GM23248 (cell line): ENCODE measurements around the gene SAPCD2. TPM values are rescaled to one million over a fixed set of nuclear protein-coding genes. Genes with fewer than 3 reads are reported as not detected.

Experiments
- DNase-seq: peaks from one replicate; pipeline ENCODE4 v3.0.0-alpha.2; 2015
- H2AFZ ChIP-seq: fragments of 200-600 bp; sonication (generic); 2 replicates; pipeline ENCODE4 v1.6.1; 2016; ENCODE audit warnings: antibody characterized with exemption
- H3F3A ChIP-seq: fragments of 200-600 bp; sonication (generic); 2 replicates; pipeline ENCODE4 v1.6.1; 2016; ENCODE audit warnings: mild to moderate bottlenecking, antibody characterized with exemption, mixed run types; ENCODE audit not compliant: insufficient read depth
- H3K27ac ChIP-seq: fragments of 200-600 bp; sonication (generic); 2 replicates; pipeline ENCODE4 v1.5.1; 2016; ENCODE audit warnings: mild to moderate bottlenecking
- H3K27me3 ChIP-seq: fragments of 200-600 bp; sonication (generic); replicated peaks from 2 replicates; pipeline ENCODE4 v1.6.1; 2016; ENCODE audit warnings: mild to moderate bottlenecking; ENCODE audit not compliant: insufficient read depth
- H3K36me3 ChIP-seq: fragments of 200-600 bp; sonication (generic); 2 replicates; pipeline ENCODE4 v1.6.1; 2016; ENCODE audit warnings: low read depth, mild to moderate bottlenecking
- H3K4me1 ChIP-seq: fragments of 200-600 bp; sonication (generic); 2 replicates; pipeline ENCODE4 v1.6.1; 2016; ENCODE audit warnings: mild to moderate bottlenecking; ENCODE audit not compliant: insufficient read depth
- H3K4me2 ChIP-seq: fragments of 200-600 bp; sonication (generic); one replicate; pipeline ENCODE4 v1.6.1; 2016; ENCODE audit warnings: mild to moderate bottlenecking; ENCODE audit not compliant: unreplicated experiment
- H3K4me3 ChIP-seq: fragments of 200-600 bp; sonication (generic); 2 replicates; pipeline ENCODE4 v1.5.1; 2016; ENCODE audit warnings: mild to moderate bottlenecking
- H3K79me2 ChIP-seq: fragments of 200-600 bp; sonication (generic); 2 replicates; pipeline ENCODE4 v1.6.1; 2016; ENCODE audit warnings: mild to moderate bottlenecking; ENCODE audit not compliant: insufficient read depth
- H3K9ac ChIP-seq: fragments of 200-600 bp; sonication (generic); 2 replicates; pipeline ENCODE4 v1.6.1; 2016; ENCODE audit warnings: mild to moderate bottlenecking
- H3K9me2 ChIP-seq: fragments of 200-600 bp; sonication (generic); 2 replicates; pipeline ENCODE4 v1.6.1; 2016; ENCODE audit warnings: mixed run types, mild to moderate bottlenecking, moderate library complexity; ENCODE audit not compliant: insufficient read depth
- H3K9me3 ChIP-seq: fragments of 200-600 bp; sonication (generic); one replicate; pipeline ENCODE4 v1.6.1; 2017; ENCODE audit warnings: low read depth
- H4K20me1 ChIP-seq: fragments of 200-600 bp; sonication (generic); 2 replicates; pipeline ENCODE4 v1.6.0; 2016; ENCODE audit not compliant: insufficient read depth
- EZH2 ChIP-seq: fragments of 200-600 bp; sonication (generic); IDR thresholded peaks from 2 replicates; pipeline ENCODE4 v1.6.1; 2018; ENCODE audit warnings: antibody characterized with exemption, mild to moderate bottlenecking; ENCODE audit not compliant: insufficient read depth, poor library complexity, severe bottlenecking
- EZH2phosphoT487 ChIP-seq: fragments of 200-600 bp; sonication (generic); IDR thresholded peaks from 2 replicates; pipeline ENCODE4 v1.6.1; 2018; ENCODE audit warnings: antibody characterized with exemption, moderate library complexity, mild to moderate bottlenecking, low read depth; ENCODE audit not compliant: insufficient read depth
- WGBS, 2 experiments: methylation state at CpG; one replicate each; pipeline ENCODE4 v1.1.6; 2015 to 2017; ENCODE audit warnings: low lambda C conversion rate in 2 of 2, low coverage in 1 of 2; ENCODE audit errors: missing lambda C conversion rate in 2 of 2; 5-methylcytosine and 5-hydroxymethylcytosine counted together
- in situ Hi-C: fragments of 300-500 bp; cut with MboI; formaldehyde crosslinking; loops from 2 replicates; pipeline ENCODE4 v1.15.0; 2020
- polyA plus RNA-seq: library from polyadenylated mRNA; unstranded; fragments of >200 nt; fragmentation: Nextera tagmentation; extraction: Ambion mirVana; gene quantifications from 2 replicates; pipeline ENCODE4 v1.2.1, GENCODE V29; 2016
- total RNA-seq: library from RNA; depleted of rRNA; stranded (reverse); fragments of >200 nt; shearing (Covaris generic); gene quantifications from 2 replicates; pipeline ENCODE4 v1.2.3, GENCODE V29; 2014

SAPCD2 gene
- total and polyA plus RNA-seq, 2 experiments from 2014 or later = 0.88 to 5.4 TPM

DNA sequence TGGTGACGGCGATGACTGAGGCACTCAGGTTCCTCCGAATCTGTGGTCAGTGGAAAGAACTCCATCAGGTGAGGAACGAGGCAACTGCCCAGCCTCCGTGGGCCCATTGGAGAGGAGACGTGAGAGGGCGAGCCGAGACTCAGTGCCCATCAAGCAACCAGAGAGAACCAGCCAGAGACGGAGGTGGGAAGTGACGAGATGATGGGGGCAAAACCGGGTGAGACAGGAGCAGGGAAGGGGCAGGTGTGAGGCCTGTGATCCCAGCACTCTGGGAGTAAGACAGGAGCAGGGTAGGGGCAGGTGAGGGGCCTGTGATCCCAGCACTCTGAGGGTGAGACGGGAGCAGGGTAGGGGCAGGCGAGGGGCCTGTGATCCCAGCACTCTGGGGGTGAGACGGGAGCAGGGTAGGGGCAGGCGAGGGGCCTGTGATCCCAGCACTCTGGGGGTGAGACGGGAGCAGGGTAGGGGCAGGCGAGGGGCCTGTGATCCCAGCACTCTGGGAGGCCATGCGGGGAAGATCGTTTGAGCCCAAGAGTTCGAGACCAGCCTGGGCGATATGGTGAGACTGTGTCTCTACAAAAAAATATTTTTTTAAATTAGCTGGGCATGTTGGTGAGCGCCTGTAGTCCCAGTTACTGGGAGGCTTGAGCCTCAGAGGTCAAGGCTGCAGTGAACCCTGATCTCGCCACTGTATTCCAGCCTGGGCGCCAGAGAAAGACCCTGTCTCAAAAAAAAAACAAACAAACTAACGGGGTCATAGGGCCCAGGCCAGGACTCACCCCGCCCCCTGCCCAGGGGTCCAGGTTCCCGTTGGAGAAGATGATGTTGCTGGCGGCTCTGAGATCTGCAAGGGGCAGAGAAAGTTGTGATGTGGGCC is 40.8 kb upstream of the SAPCD2 start:
- no peak overlapping the region for H3K4me3 ChIP-seq
- no peak overlapping the region for H3K27ac ChIP-seq
- no peak overlapping the region for H3K9ac ChIP-seq
- no peak for DNase-seq
- WGBS, 2 experiments = 88 to 89% methylated on average over 17 to 28 of the region's 28 CpGs
- no peaks in the 10 kb centered on the region for H3K4me1 ChIP-seq
- H3K9me2 ChIP-seq = no peaks in the 10 kb centered on the region
- no peaks in the 10 kb centered on the region for H3K9me3 ChIP-seq
- no peaks in the 10 kb centered on the region for H4K20me1 ChIP-seq
- no peaks in the 10 kb centered on the region for H3F3A ChIP-seq
- no peak overlapping the region for H2AFZ ChIP-seq
- TF ChIP-seq EZH2 = no peak
- no peak for TF ChIP-seq EZH2phosphoT487
- H3K79me2 ChIP-seq = no peaks in the 10 kb centered on the region
- no peak overlapping the region for H3K4me2 ChIP-seq
- in situ Hi-C loops = loop anchor here (25.0 kb wide), 1 partner anchor 301 kb away; the partner anchor contains the start of genes EXD3 and NOXA1
- no peaks in the 10 kb centered on the region for H3K36me3 ChIP-seq
- no peaks in the 10 kb centered on the region for H3K27me3 ChIP-seq

DNA sequence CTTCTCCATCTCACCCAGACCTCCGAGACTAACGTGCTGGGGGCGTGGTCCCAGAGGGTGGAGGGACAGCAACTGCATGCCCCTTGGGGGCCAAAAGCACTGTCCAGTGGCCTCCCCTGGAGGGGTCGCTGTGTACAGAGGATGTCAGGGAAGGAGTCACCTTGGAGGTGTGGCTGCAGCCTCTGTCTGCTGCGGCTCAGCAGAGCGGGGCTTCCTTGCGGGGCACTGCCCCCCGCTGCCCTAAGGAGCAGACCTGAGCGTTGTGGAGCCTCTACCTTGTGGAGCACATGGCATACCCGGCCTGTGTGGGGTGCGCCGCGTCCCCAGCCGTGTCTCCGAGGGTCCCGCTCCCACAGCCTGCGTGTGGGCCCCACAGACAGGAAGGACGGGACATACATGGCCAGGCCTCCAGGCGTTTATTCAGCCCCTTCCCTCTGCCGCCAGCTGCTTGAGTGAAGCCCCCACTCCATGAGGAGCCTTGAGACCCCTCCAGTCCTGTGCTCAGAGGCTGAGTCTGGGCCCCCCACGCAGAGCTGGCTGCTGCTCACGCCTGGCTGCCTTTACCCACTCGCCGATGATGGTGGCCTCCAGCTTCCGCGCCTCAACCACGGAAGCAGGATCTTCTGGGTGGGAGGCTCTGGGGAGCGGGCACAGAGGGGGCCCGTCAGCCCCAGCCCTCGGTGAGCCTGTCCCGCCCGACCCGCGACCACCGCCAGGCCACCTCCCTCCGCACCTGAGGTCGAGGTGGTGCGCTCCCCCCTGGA is 40.0 kb upstream of the SAPCD2 start:
- in situ Hi-C loops = loop anchor here (25.0 kb wide), 1 partner anchor 302 kb away; the partner anchor contains the start of genes EXD3 and NOXA1
- Histone ChIP-seq H3K27me3 (no peaks in the 10 kb centered on the region), H4K20me1 (no peaks in the 10 kb centered on the region), H3K4me3 (no peak overlapping the region), H3F3A (no peaks in the 10 kb centered on the region), H3K4me1 (no peaks in the 10 kb centered on the region), H3K9ac (no peak overlapping the region), H3K79me2 (no peaks in the 10 kb centered on the region), H2AFZ (no peak overlapping the region), H3K36me3 (no peaks in the 10 kb centered on the region), H3K9me3 (no peaks in the 10 kb centered on the region), H3K9me2 (no peaks in the 10 kb centered on the region), H3K27ac (no peak overlapping the region), H3K4me2 (no peak overlapping the region)
- TF ChIP-seq EZH2 (no peak), EZH2phosphoT487 (no peak)
- DNase-seq = no peak
- WGBS, 2 experiments = 92 to 94% methylated on average over 27 to 35 of the region's 38 CpGs

DNA sequence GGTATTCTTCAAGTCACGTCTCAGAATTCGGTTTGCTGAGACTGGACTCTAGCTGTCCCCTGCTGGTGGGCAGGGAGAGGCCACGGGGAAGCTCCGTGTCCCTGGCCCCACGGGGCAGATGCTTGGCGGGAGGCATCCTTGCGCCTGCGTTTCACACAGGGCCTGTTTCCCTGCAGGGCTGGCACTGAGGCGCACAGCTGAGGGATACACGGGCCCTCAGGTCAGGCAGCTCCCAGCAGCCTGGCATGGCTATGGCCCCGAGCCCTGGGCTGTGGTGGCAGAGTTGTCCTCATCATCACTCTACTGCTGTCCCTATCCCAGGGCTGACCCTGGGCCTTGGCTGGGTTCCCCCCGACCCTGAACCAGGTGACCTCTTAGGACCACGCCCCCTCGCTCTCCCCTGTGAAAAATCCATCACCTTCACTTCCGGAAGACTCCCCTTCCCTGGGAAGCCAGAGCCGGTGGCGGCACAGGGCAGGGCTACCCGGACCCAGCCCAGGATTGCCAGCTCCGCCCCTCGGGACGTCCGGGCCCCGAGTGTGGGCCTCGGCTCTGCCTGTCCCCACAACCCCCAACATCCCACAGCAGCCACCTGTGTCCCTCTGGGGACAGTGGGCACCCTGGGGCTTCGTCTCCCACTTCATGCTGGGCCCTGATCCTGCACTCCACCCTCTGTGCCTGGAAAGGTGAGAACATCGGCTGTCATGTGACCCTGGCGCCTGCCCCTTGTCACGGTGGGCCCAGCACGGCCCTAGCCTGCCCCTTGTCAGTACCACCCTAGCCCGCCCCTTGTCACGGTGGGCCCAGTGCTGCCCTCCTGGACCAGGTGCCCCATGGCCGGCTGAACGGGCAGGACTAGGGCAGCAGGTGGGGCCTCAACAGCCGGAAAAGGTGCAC is 39.1 kb upstream of the SAPCD2 start:
- H3K4me3 ChIP-seq = no peak overlapping the region
- 83 to 85% methylated on average over 33 of the region's 34 CpGs for WGBS, 2 experiments
- H3K9me3 ChIP-seq = no peaks in the 10 kb centered on the region
- H3K9me2 ChIP-seq = no peaks in the 10 kb centered on the region
- H3K36me3 ChIP-seq = no peaks in the 10 kb centered on the region
- no peaks in the 10 kb centered on the region for H3K79me2 ChIP-seq
- H3K4me1 ChIP-seq = no peaks in the 10 kb centered on the region
- no peak overlapping the region for H3K27ac ChIP-seq
- H2AFZ ChIP-seq = no peak overlapping the region
- in situ Hi-C loops = loop anchor here (25.0 kb wide), 1 partner anchor 303 kb away; the partner anchor contains the start of genes EXD3 and NOXA1
- no peaks in the 10 kb centered on the region for H3F3A ChIP-seq
- H3K27me3 ChIP-seq = no peaks in the 10 kb centered on the region
- no peak overlapping the region for H3K9ac ChIP-seq
- no peaks in the 10 kb centered on the region for H4K20me1 ChIP-seq
- no peak overlapping the region for H3K4me2 ChIP-seq
- TF ChIP-seq EZH2 = no peak
- TF ChIP-seq EZH2phosphoT487 = no peak
- DNase-seq = no peak
